Measurements from ENCODE around the gene AKAP10. TPM values are rescaled to one million over a fixed set of nuclear protein-coding genes. Genes with fewer than 3 reads are reported as not detected.

Gene AKAP10
- total and polyA plus RNA-seq, 2 of the 4 experiments (the other 2 are of a cell fraction) = 12.7 to 18.6 TPM

DNA sequence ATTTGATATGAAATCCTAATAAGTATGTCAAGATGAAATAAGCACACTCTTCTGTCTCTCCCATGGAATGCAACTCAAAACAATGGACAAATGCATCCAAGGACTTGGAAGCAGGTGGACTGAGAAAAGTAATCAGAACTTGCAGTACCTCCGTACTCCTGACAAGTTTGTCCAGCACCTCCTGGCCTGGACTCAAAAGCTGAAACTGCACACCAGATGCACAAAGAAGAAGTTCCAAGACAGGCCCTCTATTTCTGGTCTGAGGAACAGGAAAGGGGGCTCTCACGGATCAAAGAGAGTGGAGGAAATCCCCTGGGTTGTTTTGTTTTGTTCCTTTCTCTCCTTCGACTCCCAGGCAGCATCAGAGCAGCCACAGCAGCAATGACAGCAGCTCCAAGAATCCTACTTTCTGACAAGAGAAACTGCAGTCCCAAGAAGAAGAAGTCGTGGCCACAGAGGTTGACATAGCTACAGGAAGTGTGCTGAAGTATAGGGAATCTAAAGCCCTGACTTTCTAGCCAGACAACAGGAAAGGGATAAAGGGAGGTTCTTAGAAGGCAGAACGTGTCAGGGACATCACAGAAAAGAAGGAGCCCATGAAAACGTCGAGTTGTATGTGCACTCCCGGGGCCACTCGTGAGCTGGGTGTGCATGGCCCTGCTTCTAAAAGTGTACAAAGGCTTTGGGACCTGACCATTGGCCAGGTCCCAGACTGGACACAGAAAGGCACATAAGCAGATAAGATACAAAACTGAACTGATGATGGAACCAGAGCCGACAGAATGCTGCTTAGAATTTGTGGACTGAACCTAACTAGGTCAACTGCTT is 29.3 kb downstream of the AKAP10 start:
- Histone ChIP-seq H3K9me1 (ENCODE audit: insufficient read depth, low read length) (peaks cover 12% of the 10 kb centered on the region), H2BK20ac (ENCODE audit: low read depth, low read length) (no peak overlapping the region), H3K36me3 (ENCODE audit: control insufficient read depth, insufficient read depth, low read length) (peaks cover 11% of the 10 kb centered on the region), H2BK120ac (ENCODE audit: low read depth, low read length) (no peak overlapping the region), H2BK5ac (ENCODE audit: low read depth, low read length, poor library complexity, severe bottlenecking) (no peak overlapping the region), H3K27ac (ENCODE audit: insufficient read depth, low read length) (no peak overlapping the region), H3K9ac (ENCODE audit: low read depth, low read length) (no peak overlapping the region), H3K4me1 (ENCODE audit: control insufficient read depth, insufficient read depth, low read length) (peaks cover 1% of the 10 kb centered on the region; the same call in 1 of the 2 replicates), H2BK15ac (ENCODE audit: low read depth, low read length) (no peak overlapping the region), H3K4me3 (ENCODE audit: insufficient read depth, low read depth, low read length) (no peak overlapping the region), H3K79me1 (ENCODE audit: low read depth in 1 of 2, low read length in 2 of 2) (peaks cover 25 to 44% of the 10 kb centered on the region in 2 experiments), H3K56ac (ENCODE audit: extremely low read depth, insufficient read depth, low read length) (no peak overlapping the region), H3K9me3 (ENCODE audit: control insufficient read depth, insufficient read depth, low read length) (no peaks in the 10 kb centered on the region), H4K8ac (ENCODE audit: low read depth in 2 of 2, low read length in 2 of 2) (no peak overlapping the region), H3K4ac (ENCODE audit: low read depth, low read length) (no peak overlapping the region), H4K20me1 (ENCODE audit: insufficient read depth, low read length) (peaks cover 26% of the 10 kb centered on the region), H4K5ac (ENCODE audit: low read depth, low read length) (no peak overlapping the region), H3K18ac (ENCODE audit: low read depth, low read length) (no peak overlapping the region), H2AFZ (replicated peaks; ENCODE audit: low read length, poor library complexity) (no peak overlapping the region), H2AK5ac (ENCODE audit: low read depth, low read length) (no peak overlapping the region), H4K91ac (ENCODE audit: insufficient read depth, low read depth, low read length) (no peak overlapping the region), H3K4me2 (ENCODE audit: low read depth, low read length) (no peak overlapping the region), H3K23ac (ENCODE audit: low read depth, low read length) (peak overlapping the region; percentile 39), H3K14ac (replicated peaks; ENCODE audit: low read depth, low read length) (peak overlapping the region; percentile 35; the same call in 1 of the 2 replicates), H2AK9ac (replicated peaks; ENCODE audit: low read depth, low read length, poor library complexity) (no peak overlapping the region), H3K27me3 (ENCODE audit: control insufficient read depth, insufficient read depth, low read length) (no peaks in the 10 kb centered on the region)
- no peak for TF ChIP-seq ELK1 (IDR thresholded peaks at IDR 0.05; ENCODE audit: borderline replicate concordance, low read depth, low read length)
- no peak for TF ChIP-seq POLR2A (IDR thresholded peaks at IDR 0.05; ENCODE audit: low read depth, low read length)
- TF ChIP-seq USF2 (IDR thresholded peaks at IDR 0.05; ENCODE audit: low read depth, low read length) = no peak
- TF ChIP-seq BHLHE40 (IDR thresholded peaks at IDR 0.05; ENCODE audit: low read depth, low read length) = no peak
- no peak for TF ChIP-seq RCOR1 (IDR thresholded peaks at IDR 0.05; ENCODE audit: insufficient replicate concordance, low read length)
- TF ChIP-seq MAZ (IDR thresholded peaks at IDR 0.05; ENCODE audit: borderline replicate concordance, low read depth, low read length) = no peak
- 76% methylated on average over 3 of the region's 10 CpGs; no CpG with 5 or more reads in 1 of the 2 experiments for WGBS, 2 experiments (ENCODE audit: extremely low coverage in 2 of 2, insufficient read length in 1 of 2)
- ChIA-PET POLR2A (ENCODE audit: unreplicated experiment) (no interaction called here), CTCF (no interaction called here)
- BruUV-seq (replicated peaks) = no TSS peak
- ATAC-seq (ENCODE audit: low read depth) = no peak
- intact Hi-C loops (cut with micrococcal nuclease) = no loop called here
- in situ Hi-C loops (cut with MboI; ENCODE audit: low sequenced_read_pairs) = no loop called here
- dilution Hi-C loops (cut with HindIII; ENCODE audit: low sequenced_read_pairs, unreplicated experiment) = no loop called here
- DNase-seq = no peak
